Breast epithelium (tissue), 4 donors: ENCODE data around the gene NRL. TPM values are rescaled to one million over a fixed set of nuclear protein-coding genes. Genes with fewer than 3 reads are reported as not detected.
A peak's percentile ranks its signal among the peaks of the same experiment; 100 is the strongest.

ENCODE experiments used
- DNase-seq, 2 donors: peaks; one replicate each; pipeline ENCODE4 v3.0.0-alpha.2; 2019; ENCODE audit warnings: low spot score in 2 of 2
- H3K27ac ChIP-seq, 2 donors: fragments of 200-600 bp; sonication (generic) in 1 of 2; one replicate each; pipeline ENCODE4 v1.5.1; 2016 to 2019; ENCODE audit warnings: mild to moderate bottlenecking in 1 of 2
- H3K27me3 ChIP-seq, 2 donors: fragments of 200-600 bp; sonication (generic) in 1 of 2; one replicate each; pipeline versions ENCODE4 v1.5.1 to v1.6.0; 2017 to 2019; ENCODE audit warnings: control low read depth in 1 of 2, mild to moderate bottlenecking in 1 of 2
- H3K36me3 ChIP-seq: fragments of 200-600 bp; one replicate; pipeline ENCODE4 v1.5.1; 2019
- H3K4me1 ChIP-seq, 2 donors: fragments of 200-600 bp; sonication (generic); one replicate each; pipeline ENCODE4 v1.5.1; 2016 to 2019; ENCODE audit warnings: control low read depth in 1 of 2
- H3K4me3 ChIP-seq, 3 donors: fragments of 200-600 bp; sonication (generic); 1 replicate in 2 of 3; 2 replicates in 1 of 3; pipeline ENCODE4 v1.5.1; 2016 to 2019; ENCODE audit warnings: mild to moderate bottlenecking in 3 of 3, moderate library complexity in 2 of 3
- H3K9me3 ChIP-seq, 2 donors: fragments of 200-600 bp; sonication (generic) in 1 of 2; one replicate each; pipeline ENCODE4 v1.5.1; 2016 to 2019; ENCODE audit warnings: control low read depth in 1 of 2
- CTCF ChIP-seq, 3 donors: fragments of 450-650 bp; IDR thresholded peaks; one replicate each; pipeline ENCODE4 v1.5.1; 2016 to 2017; ENCODE audit warnings: antibody characterized with exemption in 3 of 3, mild to moderate bottlenecking in 3 of 3, moderate library complexity in 3 of 3
- POLR2A ChIP-seq: fragments of 450-650 bp; IDR thresholded peaks from one replicate; pipeline ENCODE4 v1.6.1; 2016; ENCODE audit warnings: antibody characterized with exemption, mild to moderate bottlenecking, moderate library complexity
- POLR2AphosphoS5 ChIP-seq, 3 donors: sonication (generic); formaldehyde crosslinking; IDR thresholded peaks; one replicate each; pipeline ENCODE4 v1.6.1; 2017; ENCODE audit warnings: antibody characterized with exemption in 3 of 3
- intact Hi-C: fragments of 100-400 bp; cut with DNase I; formaldehyde crosslinking; loops from one replicate; pipeline ENCODE4 v1.15.1; 2023; ENCODE audit warnings: low total_unique reads
- total RNA-seq, 3 donors: library from RNA; depleted of rRNA; stranded (reverse); fragments of >200 nt; gene quantifications; one replicate each; pipeline ENCODE4 v1.1.0, GENCODE V29; 2016

Gene NRL
- total RNA-seq, 3 donors from 2014 or later, result 2.1 to 5.6 (median 2.5) TPM

- H3K27me3 ChIP-seq, result no peaks in the 10 kb centered on the region
- DNase-seq, result no peak
- H3K4me3 ChIP-seq, result no peak overlapping the region
- H3K9me3 ChIP-seq, result no peaks in the 10 kb centered on the region
- TF ChIP-seq CTCF (IDR thresholded peaks at IDR 0.05) (no peak), POLR2AphosphoS5 (IDR thresholded peaks at IDR 0.05) (no peak), POLR2A (no peak)
- H3K4me1 ChIP-seq, result peaks cover 5 to 11% of the 10 kb centered on the region in 2 donors
- intact Hi-C loops, result no loop called here
- no peaks in the 10 kb centered on the region for H3K36me3 ChIP-seq
- H3K27ac ChIP-seq, result peak overlapping the region; percentile 73 to 74
Measured at GRCh38 chr14:24132976-24133375, 18.2 kb upstream of the NRL start.

DNA sequence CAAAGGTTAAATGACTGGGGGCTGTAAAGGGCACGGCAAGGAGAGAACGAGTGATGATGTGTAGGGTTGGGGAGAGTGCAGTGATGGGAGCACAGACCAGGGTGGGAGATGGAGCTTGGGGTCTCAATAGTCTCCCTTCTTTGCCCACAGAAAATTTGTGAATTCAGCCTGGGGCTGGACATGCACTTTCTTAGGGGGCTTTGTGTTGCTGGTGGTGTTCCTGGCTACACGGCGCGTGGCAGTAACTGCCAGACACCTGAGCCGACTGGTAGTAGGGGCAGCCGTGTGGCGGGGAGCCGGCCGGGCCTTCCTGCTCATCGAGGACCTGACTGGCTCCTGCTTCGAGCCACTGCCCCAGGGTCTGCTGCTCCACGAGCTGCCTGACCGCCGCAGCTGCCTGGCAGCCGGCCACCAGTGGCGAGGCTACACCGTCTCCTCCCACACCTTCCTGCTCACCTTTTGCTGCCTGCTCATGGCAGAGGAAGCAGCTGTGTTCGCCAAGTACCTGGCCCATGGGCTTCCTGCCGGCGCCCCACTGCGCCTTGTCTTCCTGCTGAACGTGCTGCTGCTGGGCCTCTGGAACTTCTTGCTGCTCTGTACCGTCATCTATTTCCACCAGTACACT, 17.4 kb upstream of the NRL start:
- DNase-seq, result peak; percentile 70 to 86
- intact Hi-C loops, result no loop called here
- Histone ChIP-seq H3K27me3 (no peaks in the 10 kb centered on the region), H3K4me3 (peak overlapping the region in 1 of 3 donors; percentile 40), H3K27ac (peak overlapping the region; percentile 73 to 74), H3K36me3 (no peaks in the 10 kb centered on the region), H3K4me1 (peaks cover 5 to 6% of the 10 kb centered on the region in 2 donors), H3K9me3 (no peaks in the 10 kb centered on the region)
- no peak for TF ChIP-seq CTCF (IDR thresholded peaks at IDR 0.05)
- TF ChIP-seq POLR2AphosphoS5 (IDR thresholded peaks at IDR 0.05), result no peak
- no peak for TF ChIP-seq POLR2A

DNA sequence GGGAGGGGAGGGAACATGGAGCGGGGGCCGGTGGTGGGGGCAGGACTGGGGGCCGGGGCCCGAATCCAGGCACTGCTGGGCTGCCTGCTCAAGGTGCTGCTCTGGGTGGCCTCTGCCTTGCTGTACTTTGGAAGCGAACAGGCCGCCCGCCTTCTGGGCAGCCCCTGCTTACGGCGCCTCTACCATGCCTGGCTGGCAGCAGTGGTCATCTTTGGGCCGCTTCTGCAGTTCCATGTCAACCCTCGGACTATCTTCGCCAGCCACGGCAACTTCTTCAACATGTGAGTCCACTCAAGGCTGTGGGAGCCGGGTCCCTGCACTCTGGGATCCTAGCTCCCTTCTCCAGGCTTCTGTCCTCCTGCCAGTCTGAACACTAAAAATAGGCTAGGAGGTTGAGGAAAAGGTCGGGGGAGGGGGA, 16.8 kb upstream of the NRL start:
- Histone ChIP-seq H3K27me3 (no peaks in the 10 kb centered on the region), H3K27ac (peak overlapping the region; percentile 73 to 74), H3K9me3 (no peaks in the 10 kb centered on the region), H3K4me1 (no peaks in the 10 kb centered on the region), H3K36me3 (no peaks in the 10 kb centered on the region), H3K4me3 (no peak overlapping the region)
- intact Hi-C loops, result no loop called here
- no peak for DNase-seq
- TF ChIP-seq CTCF (IDR thresholded peaks at IDR 0.05), result no peak

DNA sequence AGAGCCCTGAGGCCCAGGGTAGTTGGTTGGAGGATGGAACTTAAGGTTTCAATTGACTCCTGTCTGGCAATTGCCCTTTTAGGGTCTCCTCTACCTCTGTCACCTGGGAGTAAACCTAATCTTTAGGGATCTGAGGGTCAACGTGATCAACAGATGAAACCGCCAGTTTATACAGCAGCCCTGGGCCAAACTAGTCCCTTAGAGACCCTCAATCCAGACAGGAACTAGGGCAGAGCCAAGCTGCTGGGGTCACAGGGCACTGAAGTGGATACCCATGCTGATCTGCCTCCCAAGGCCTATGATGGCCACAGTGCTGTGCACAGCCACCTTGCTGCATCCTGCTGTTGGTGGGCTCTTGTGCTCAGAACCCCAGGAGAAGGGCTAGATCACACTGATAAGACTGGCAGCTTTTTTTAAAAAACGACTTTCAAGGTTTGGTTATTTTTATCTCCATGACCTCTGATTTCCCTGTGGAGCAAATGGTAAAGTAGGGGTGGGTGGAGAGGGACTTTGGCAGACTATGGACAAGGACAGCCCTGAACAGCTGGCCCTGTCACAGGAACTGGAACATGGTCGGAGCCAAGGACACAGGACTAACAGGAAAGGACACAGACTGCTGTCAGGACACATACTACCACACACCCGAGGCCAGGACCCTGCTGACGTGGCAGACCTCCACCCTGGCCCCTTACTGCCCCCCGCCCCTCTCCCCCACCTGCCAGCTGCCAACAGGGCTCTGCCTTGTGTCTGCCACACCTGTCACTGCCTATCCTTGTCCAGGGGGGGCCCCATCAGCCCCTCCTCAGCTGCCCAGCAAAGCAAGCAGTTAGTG, 16.2 kb upstream of the NRL start:
- Histone ChIP-seq H3K4me3 (no peak overlapping the region), H3K36me3 (no peaks in the 10 kb centered on the region), H3K4me1 (no peaks in the 10 kb centered on the region), H3K27ac (peak overlapping the region; percentile 73 to 74), H3K27me3 (no peaks in the 10 kb centered on the region), H3K9me3 (no peaks in the 10 kb centered on the region)
- DNase-seq, result no peak
- TF ChIP-seq POLR2AphosphoS5 (IDR thresholded peaks at IDR 0.05) (no peak), CTCF (IDR thresholded peaks at IDR 0.05) (no peak), POLR2A (no peak)
- intact Hi-C loops, result no loop called here

- no peaks in the 10 kb centered on the region for H3K36me3 ChIP-seq
- peak within 1 kb of the TSS; percentile 73 to 74 for H3K27ac ChIP-seq
- no peaks in the 10 kb centered on the region for H3K4me1 ChIP-seq
- intact Hi-C loops, result no loop called here
- no peak within 1 kb of the TSS for H3K4me3 ChIP-seq
- no peaks in the 10 kb centered on the region for H3K9me3 ChIP-seq
- TF ChIP-seq POLR2AphosphoS5 (IDR thresholded peaks at IDR 0.05), result no peak
- no peaks in the 10 kb centered on the region for H3K27me3 ChIP-seq
- no peak for DNase-seq
Measured at GRCh38 chr14:24130380-24130716, 15.6 kb upstream of the NRL start, which contains the start of gene FITM1. TSS of gene FITM1 (plus strand) at chr14:24130659. CDS start at chr14:24131564, 905 bp downstream.
